ENCODE results near the gene RAB3C.

DNA sequence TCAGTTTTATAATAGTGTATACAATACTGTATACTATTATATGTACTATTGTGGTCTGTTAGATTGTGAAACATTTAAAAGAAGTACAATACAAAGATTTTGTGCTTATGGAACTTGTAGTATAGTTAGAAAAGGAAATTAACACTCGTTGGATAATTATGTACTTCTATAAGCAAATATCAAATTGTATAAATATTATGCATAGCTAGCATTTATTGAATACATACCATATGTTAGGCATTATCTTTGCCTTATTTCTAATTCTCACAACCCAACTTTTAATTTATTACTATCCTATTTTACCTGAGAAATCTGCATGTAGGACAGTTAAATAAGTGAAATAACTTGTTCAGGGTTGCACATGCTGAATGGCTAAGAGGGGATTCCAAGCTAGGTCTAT, 37.5 kb downstream of the RAB3C start:
- no peak for TF ChIP-seq POLR2A (IDR thresholded peaks at IDR 0.05)
- no peak for TF ChIP-seq CTCF (IDR thresholded peaks at IDR 0.05)
- TF ChIP-seq EP300 (IDR thresholded peaks at IDR 0.05), result no peak
